ENCODE measurements around the gene TDRD5.
"Not testable (repeated sequence)": the region's sequence is repeated elsewhere in the genome, so short reads cannot be mapped to it uniquely, and the experiment has no call there.

Gene TDRD5

DNA sequence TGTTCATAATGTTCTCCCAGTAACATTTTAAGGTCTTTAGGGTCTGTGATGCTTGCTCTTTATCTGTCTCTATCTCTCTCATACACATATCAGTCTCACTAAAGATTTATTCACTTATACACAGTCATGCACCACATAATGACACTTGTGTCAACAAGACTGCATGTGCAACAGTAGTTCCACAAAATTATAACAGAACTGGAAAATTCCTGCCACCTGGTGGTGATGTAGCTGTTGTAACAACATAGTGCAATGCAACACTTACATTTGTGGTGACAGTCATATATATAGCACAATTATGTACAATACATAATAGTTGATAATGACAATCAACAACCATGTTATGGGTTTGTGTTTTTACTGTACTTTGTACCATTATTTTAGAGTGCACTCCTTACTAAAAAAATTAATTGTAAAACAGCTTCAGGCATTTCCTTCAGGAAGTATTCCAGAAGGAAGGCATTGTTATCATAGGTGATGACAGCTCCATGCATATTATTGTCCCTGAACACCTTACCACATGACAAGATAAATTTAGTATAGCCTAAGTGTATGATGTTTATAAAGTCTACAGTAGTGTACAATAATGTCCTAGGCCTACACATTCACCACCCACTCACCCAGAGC lies 8.1 kb downstream of the TDRD5 start:
- DNase-seq (ENCODE audit: low read depth in 1 of 2, low spot score in 1 of 2) = no peak

DNA sequence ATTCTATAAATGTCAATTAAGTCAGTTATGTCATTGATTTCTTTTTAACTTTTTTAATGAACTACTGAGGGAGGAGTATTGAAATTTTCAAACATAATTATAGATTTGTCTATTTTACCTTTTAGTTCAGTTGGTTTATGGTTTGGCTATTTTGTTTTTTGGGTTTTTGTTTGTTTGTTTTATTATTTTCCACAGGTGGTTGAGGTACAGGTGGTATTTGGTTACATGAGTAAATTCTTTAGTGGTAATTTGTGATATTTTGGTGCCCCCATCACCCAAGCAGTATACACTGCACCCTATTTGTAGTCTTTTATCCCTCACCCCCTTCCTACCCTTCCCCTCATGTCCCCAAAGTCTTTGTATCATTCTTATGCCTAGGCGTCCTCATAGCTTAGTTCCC lies 9.5 kb downstream of the TDRD5 start:
- DNase-seq (ENCODE audit: low read depth in 1 of 2, low spot score in 1 of 2) = no peak

DNA sequence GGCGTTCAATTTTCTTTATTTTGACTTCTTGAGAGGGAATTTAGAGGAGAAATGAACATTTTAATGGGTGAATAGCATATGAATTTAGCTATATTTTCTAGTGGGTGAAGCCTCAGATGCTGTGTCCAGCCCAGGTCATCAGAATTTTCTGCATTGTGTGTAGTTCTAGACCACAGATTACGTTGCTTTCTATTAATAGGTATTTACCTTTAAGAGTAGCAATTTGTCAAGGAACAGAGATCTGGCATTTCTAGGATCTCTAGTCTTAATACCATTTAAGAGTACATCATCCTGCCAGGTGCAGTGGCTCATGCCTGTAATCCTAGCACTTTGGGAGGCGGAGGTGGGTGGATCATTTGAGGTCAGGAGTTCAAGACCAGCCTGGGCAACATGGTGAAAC lies 20.7 kb downstream of the TDRD5 start:
- DNase-seq (ENCODE audit: low read depth in 1 of 2, low spot score in 1 of 2) = no peak

DNA sequence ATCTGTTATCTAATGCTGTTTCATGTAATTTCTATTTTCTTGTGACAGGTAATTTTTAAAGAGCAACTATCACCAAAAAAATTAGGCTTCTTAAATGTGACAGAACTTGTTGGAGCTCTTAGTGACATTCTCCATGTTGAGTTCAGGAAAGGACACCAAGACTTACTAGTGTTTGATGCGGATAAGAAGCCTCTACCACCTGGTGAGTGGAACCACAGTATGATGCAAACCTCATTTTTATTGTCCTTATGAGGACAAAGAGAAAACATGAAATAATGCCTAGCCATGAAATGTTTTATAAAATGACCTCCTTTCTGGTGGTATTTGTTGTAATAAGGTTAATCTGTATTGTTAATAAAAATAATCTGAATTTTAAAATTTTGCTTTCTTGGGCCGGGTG lies 39.1 kb downstream of the TDRD5 start:
- DNase-seq (ENCODE audit: low read depth in 1 of 2, low spot score in 1 of 2) = no peak

DNA sequence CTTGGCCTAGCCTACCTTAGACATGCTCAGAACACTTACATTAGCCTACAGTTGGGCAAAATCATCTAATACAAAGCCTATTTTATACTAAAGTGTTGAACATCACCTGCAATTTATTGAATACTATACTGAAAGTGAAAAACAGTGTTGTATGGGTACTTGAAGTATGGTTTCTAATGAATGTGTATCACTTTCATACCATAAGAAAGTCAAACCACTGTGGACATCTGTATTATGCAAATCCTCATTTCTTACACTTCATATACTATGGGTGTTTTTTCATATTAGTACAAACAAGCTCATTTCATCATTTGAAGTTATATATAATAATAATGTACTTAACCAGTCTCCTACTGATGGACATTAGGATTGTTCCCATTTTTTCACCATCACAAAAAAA lies 41.2 kb downstream of the TDRD5 start:
- no peak for DNase-seq (ENCODE audit: low read depth in 1 of 2, low spot score in 1 of 2)

DNA sequence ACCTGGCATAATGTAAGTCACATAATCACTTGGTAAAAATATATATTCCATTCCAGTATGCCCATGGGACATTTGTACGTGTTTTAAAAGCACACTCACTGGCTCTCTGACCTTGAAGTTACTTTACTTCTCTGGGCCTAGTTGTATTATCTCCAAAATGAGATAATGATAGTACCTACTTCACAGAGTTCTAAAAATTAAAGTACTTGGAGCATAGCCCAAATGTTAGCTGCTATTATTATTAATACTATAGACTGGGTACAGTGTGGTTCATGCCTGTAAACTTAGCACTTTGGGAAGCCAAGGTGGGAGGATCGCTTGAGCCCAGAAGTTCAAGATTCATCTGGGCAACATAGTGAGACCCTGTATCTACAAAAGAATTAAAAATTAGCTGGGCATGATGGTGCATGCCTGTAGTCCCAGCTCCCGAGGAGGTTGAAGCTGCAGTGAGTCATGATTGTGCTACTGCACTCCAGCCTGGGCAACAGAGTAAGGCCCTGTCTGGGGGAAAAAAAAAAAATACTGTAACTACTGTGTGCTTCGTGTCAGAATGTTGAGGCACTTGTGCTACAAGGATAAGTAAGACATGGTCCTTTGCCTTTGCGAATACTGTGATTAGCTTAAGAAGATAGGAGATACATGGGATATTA lies 45.7 kb downstream of the TDRD5 start:
- DNase-seq (ENCODE audit: low read depth in 1 of 2, low spot score in 1 of 2) = no peak

DNA sequence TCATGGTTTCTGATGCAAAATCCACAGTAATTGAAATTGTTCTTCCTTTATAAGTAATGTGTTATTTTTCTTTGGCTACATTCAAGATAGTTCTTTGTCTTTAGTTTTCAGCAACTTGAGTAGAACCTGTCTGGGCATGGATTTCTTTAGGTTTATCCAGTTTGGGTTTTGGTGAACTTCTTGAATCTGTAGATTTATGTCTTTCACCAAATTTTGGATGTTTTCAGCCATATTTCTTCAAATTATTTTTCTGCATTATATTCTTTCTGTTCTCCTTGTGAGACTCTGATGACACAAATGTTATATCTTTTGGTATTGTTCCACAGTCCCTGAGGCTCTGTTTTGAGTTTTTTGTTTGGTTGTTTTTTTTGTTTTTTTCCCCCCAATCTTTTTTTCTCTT lies 69.4 kb downstream of the TDRD5 start:
- no peak for DNase-seq (ENCODE audit: low read depth in 1 of 2, low spot score in 1 of 2)

DNA sequence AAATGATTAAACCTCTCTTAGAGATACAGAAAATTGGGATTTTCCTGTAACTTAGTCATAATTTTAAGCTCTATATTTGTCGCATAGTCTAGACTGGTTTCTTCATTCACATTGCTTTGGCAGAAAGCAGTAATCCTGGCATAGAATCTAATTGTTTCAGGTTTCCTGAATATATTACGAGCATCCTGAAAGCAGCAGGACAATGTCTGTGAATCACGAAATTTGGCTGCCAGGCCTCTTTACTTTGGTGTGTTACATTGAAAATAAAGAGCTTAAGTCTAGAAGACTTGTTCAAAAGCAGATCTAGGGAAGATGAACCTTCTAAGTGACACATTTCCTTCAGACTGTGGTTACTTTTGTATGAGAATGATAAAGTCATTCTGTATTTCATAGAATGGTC lies 72.2 kb downstream of the TDRD5 start:
- no peak for DNase-seq (ENCODE audit: low read depth in 1 of 2, low spot score in 1 of 2)

DNA sequence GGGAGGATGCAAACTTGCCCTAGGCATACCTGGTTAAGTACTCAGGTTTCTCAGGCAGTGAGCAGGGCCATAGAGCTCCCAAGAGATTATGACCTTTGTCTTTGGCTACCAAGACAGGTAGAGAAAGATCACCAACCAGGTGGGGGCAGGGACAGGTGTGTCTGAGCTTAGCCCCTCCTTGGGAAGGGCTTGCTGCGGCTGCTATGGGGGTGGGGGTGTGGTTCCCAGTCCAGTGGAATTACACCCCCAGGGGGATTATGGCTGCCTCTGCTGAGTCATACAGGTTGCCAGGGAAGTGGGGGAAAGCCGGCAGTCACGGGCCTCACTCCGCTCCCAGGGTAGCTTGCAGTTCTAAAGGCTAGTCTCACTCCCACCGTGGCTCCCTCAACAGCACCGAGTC lies 86.2 kb downstream of the TDRD5 start:
- DNase-seq (ENCODE audit: low read depth in 1 of 2, low spot score in 1 of 2) = no peak

DNA sequence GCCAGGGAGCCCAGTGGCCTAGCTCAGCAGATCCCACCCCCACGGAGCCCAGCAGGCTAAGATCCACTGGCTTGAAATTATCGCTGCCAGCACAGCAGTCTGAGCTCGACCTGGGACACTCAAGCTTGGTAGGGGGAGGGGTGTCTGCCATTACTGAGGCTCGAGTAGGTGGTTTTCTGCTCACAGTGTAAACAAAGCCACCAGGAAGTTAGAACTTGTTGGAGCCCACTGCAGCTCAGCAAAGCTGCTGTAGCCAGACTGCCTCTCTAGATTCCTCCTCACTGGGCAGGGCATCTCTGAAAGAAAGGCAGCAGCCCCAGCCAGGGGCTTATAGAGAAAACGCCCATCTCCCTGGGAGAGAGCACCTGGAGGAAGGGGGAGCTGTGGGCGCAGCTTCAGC lies 102.9 kb downstream of the TDRD5 start:
- DNase-seq (ENCODE audit: low read depth in 1 of 2, low spot score in 1 of 2) = not testable (repeated sequence)

DNA sequence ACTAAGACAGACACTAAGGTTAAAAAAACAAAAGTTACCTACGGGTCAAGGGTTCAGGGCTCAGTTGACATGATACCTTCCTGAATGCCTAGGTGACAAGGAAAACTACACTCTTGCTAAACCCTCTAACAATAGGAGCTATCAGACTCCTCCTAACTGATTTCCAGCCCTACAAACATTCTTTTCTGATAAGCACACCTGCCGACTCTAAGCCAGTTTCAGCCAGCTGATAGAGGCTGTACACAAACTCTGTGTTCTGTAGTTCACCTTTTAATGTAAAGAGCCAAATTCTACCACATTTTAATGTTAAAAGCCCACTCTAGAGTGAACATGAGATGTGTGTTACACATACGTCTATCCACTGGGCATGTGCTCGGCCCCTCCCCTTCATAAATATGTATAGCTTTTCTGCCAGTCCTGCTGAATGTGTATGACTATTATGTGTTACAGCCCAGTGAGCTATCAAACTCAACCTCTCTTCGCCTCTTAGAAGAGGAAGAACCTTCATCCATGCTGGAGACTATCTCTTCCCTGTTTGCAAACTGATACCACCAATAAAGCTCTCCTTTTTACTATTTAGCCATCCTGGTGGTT lies 111.4 kb downstream of the TDRD5 start:
- no peak for DNase-seq (ENCODE audit: low read depth in 1 of 2, low spot score in 1 of 2)

DNA sequence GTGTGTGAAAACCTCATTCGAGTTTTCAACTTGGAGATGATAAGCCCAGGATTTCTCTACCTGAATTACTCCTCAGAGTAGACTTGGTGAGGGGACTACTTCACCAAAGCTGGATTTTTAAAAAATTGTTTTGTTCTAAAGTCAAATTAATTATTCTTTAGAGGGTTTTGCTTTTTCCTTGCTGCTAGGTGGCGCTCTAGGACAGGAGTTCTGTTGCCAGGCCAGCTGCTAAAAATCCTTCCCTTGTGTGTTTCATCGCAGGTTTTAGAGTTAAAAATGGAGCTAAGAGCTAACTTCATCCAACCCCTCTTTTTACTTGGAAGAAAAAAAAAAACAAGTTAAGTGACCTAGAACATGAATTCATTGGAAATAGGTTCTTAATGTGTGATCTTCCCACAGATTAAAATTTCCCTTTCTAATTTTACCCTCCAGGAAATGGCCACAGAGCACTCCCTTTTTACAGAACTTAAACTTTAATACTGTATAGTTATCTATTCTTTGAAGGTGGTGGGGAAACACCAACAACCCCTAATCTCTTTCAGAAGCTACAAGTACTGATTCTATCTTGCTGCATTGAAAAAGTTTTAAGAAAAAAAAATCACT lies 114.8 kb downstream of the TDRD5 start:
- DNase-seq (ENCODE audit: low read depth in 1 of 2, low spot score in 1 of 2) = peak in 1 of 2 donors; percentile 13

DNA sequence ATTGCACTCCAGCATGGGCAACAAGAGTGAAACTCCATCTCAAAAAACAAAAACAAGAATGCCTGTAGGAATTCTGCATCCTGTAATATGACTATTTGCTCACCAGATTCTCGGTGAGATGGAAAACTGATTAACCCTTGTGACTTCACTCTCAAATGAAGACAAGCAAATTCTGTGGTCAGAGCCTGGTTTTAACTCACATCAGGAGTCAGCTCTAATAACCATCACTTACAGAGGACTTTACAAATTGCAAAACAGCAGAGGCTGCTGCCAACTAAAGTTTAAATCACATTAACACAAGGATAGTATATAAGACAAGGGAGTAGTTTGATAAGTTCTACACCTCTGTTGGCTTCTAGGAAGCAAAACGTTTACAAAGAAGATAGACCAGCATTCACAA lies 115.8 kb downstream of the TDRD5 start:
- no peak for DNase-seq (ENCODE audit: low read depth in 1 of 2, low spot score in 1 of 2)

DNA sequence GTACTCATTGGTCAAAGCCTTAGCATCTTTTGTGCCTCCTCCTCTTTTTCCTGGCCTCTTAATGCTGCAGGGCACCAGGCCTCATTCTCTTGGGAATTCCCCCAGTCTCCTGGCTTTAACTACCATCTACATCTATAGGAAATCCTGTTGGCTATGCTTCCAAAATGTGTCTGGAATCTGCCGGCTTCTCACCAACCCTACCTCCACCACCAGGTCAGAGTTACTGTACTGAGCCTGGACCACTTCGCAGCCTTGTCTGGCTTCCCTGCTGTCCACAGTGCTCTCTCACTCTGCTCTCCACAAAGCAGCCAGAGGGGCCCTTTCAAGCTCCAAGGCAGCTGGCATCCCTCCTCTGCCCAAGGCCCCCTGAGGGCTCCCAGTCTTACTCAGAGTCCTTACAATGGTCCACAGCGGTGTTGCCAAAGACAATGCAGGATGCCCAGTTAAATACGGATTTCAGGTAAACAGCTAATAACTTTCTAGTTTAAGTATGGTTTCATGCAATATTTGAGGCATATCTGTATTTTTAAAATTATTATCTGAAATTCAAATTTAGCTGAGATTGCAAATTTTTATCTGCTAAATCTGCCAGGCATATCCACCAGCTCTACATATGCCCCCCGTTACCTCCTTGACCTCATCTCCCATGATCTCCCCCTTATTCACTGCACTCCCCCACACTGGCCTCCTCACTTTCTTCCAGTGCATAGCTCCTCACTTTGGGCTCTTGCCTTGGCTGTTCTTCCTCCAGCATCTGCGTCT lies 117.0 kb downstream of the TDRD5 start:
- DNase-seq (ENCODE audit: low read depth in 1 of 2, low spot score in 1 of 2) = no peak

DNA sequence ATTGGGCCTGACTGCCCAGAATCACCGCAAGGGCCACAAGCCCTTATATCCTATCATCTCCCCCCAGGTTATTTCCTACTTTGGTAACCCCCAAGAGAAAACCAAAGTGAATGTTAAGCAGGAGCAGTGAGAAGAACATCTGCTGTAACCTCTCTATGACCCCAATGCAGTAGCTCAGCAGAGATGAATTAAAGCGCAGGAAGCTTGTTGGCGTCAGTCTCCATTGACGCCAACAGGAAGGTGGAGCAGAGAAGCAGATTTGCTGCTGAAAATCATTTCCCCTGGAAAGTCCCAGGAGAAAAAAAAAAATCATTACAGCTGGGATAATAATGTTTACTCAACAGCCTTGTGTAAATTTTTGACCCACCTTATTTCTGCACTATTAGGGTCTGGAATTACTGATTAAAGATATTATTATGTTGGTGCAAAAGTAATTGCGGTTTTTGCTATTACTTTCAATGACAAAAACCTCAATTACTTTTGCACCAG lies 118.3 kb downstream of the TDRD5 start:
- DNase-seq (ENCODE audit: low read depth in 1 of 2, low spot score in 1 of 2) = no peak

DNA sequence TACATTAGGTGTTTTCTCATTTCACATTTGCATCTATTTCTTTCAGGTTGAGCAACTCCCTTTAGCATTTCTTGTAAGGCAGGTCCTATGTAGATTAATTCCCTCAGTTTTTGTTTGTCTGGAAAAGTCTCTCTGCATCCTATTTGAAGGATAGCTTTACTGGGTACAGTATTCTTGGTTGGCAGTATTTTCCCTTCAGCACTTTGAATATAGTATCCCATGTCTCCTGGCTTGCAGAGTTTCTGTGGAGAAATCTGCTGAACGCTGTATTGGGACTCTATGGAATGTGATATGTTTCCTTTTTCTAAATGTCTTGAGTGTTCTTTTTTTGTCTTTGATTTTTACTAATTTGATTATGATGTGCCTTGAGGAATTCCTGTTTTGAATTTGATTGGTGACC lies 122.5 kb downstream of the TDRD5 start:
- DNase-seq (ENCODE audit: low read depth in 1 of 2, low spot score in 1 of 2) = no peak

DNA sequence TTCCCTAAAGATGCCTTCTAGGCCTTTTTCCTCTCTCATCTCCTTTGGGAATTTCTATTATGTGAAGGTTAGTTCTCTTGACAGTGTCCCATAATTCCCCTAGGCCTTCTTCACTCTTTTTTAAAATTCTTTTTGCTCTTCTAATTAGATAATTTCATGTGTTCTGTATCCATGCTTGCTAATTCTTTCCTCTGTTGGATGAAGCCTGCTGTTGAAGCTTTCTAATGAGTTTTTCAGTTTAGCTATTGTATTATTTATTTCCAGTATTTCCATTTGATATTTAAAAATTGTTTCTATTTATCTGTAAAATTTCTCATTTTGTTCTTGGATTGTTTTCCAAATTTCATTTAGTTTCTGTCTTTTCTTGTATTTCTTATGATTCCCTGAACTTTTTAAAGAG lies 123.0 kb downstream of the TDRD5 start:
- no peak for DNase-seq (ENCODE audit: low read depth in 1 of 2, low spot score in 1 of 2)

DNA sequence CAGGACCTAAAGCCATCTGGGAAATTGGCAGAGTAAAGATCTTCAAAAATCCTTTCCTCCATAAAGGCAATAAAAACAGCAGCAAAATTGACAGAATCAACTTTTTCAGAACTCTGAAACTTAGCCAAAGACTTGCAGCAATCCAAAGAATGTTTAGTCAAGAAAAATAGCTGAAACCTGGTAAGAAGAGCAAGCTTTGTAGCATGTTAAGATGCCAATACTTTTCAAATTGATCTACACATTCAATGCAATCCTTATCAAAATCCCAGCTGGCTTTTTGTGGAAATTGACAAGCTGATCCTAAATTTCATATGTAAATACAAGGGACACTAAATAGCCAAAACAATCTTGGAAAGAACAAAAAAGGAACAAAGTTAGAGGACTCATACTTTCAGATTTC lies 127.6 kb downstream of the TDRD5 start:
- no peak for DNase-seq (ENCODE audit: low read depth in 1 of 2, low spot score in 1 of 2)

DNA sequence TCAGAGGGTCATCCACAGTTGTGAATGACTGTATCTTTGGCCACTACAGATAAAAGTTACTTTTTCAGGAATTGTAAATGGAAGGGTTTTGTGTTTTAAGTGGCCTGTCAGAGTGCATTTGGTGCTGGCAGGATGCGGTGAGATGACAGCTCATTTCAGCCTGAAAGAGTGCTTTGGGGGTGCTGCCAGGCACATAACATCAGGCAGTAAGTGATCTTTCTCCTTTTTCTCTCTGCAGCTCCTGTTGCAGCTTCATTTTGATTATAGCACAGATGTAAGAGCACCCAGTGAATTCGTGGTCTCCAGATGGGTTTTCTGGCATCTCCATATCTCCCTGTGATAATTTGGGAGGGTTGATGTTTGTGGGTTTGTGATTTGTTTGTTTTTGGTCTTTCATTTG lies 136.6 kb downstream of the TDRD5 start:
- no peak for DNase-seq (ENCODE audit: low read depth in 1 of 2, low spot score in 1 of 2)

DNA sequence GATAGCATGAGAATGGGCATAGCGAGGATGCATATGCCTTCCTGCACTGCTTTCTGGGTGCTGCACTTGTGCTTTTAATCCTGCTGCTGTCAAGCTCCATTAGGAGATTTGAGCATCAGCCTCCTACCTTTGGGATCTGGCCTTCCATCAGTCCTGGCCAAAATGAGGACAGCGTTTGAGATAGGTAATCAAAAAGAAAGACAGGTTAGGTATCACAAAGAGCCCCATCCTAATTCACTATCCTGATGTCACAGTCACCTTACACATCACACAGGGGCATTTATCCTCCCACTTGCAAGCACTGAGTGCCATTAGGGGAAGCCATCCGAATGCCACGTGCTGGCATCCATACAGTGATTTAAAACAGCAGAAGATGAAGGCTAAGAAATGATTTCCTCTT lies 138.2 kb downstream of the TDRD5 start:
- DNase-seq (ENCODE audit: low read depth in 1 of 2, low spot score in 1 of 2) = no peak

DNA sequence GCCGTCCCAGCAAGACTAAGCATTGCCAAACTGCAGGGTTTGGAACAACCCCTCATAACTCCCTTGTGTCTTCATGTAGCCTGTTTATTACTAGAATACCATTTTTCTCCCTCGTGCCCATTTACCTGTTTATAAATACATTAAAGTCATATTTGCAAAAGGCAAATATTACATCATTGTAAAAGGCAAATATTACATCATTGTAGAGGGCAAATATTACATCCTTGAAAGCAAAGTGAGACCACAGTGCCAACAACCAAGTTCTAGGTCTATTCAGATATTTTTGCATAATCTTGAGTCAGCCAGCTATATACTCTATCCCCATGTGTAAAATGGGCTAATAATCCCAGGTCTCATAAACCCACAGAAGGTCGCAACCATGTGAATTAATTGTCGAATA lies 140.0 kb downstream of the TDRD5 start:
- no peak for DNase-seq (ENCODE audit: low read depth in 1 of 2, low spot score in 1 of 2)

Data from activated T-helper 1 cell treated with anti-CD3 and anti-CD28 coated beads, Interleukin-2, amount 50 U/mL, for 16 hours (primary cell).